Measurements from ENCODE around the gene KASH5. TPM values are rescaled to one million over a fixed set of nuclear protein-coding genes. Genes with fewer than 3 reads are reported as not detected.

The KASH5 gene
- total and polyA plus RNA-seq, 2 donors: not detected

GRCh38 chr19:49427339-49427738, 39.3 kb downstream of the KASH5 start:
- no peak for DNase-seq (ENCODE audit: extremely low spot score)
- H3K4me1 ChIP-seq (ENCODE audit: insufficient read depth): peaks cover 1% of the 10 kb centered on the region
- no peak overlapping the region for H3K4me3 ChIP-seq (ENCODE audit: low read depth, low read length)
- 55% methylated on average over 12 of the region's 12 CpGs for WGBS
- no peak overlapping the region for H3K27ac ChIP-seq (ENCODE audit: low read depth)
- no peaks in the 10 kb centered on the region for H3K36me3 ChIP-seq (ENCODE audit: insufficient read depth)

- H3K36me3 ChIP-seq (ENCODE audit: insufficient read depth): no peaks in the 10 kb centered on the region
- WGBS: 1% methylated on average over 45 of the region's 45 CpGs
- peaks cover 1% of the 10 kb centered on the region for H3K4me1 ChIP-seq (ENCODE audit: insufficient read depth)
- no peak overlapping the region for H3K4me3 ChIP-seq (ENCODE audit: low read depth, low read length)
- no peak overlapping the region for H3K27ac ChIP-seq (ENCODE audit: low read depth)
- no peak for DNase-seq (ENCODE audit: extremely low spot score)
Observed at GRCh38 chr19:49427855-49428546, 40.0 kb downstream of the KASH5 start.

GRCh38 chr19:49428547-49429451, 40.8 kb downstream of the KASH5 start:
- DNase-seq (ENCODE audit: extremely low spot score): no peak
- H3K4me3 ChIP-seq (ENCODE audit: low read depth, low read length): no peak overlapping the region
- H3K4me1 ChIP-seq (ENCODE audit: insufficient read depth): peaks cover 1% of the 10 kb centered on the region
- H3K36me3 ChIP-seq (ENCODE audit: insufficient read depth): no peaks in the 10 kb centered on the region
- H3K27ac ChIP-seq (ENCODE audit: low read depth): no peak overlapping the region
- 9% methylated on average over 29 of the region's 29 CpGs for WGBS

DNA sequence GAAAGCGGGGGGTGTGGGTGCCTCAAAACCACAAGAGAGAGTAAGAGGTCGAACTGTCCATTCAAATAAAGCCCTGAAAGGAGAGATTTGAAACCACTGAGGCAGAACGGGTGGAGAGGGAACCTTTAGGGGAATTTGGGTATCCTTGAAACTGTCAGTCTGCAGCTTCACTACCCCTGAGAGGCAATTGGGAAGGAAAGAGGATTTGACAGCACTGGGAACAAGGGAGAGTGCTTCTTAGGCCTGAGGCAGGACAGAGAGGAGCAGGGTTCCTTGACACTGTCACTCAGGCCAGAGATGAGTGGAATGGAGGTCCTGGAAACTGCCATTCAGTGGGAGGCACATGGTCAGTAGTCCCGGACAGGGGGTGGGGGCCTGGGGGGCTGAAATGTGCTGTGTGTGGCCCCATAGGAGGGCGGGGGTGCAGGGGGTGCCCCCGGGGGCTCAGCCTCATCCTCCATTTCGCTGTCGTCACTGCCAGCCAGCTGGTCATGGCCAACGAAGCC, 42.2 kb downstream of the KASH5 start:
- WGBS: 66% methylated on average over 9 of the region's 9 CpGs
- no peak overlapping the region for H3K4me3 ChIP-seq (ENCODE audit: low read depth, low read length)
- no peaks in the 10 kb centered on the region for H3K36me3 ChIP-seq (ENCODE audit: insufficient read depth)
- peaks cover 1% of the 10 kb centered on the region for H3K4me1 ChIP-seq (ENCODE audit: insufficient read depth)
- DNase-seq (ENCODE audit: extremely low spot score): no peak
- H3K27ac ChIP-seq (ENCODE audit: low read depth): no peak overlapping the region

DNA sequence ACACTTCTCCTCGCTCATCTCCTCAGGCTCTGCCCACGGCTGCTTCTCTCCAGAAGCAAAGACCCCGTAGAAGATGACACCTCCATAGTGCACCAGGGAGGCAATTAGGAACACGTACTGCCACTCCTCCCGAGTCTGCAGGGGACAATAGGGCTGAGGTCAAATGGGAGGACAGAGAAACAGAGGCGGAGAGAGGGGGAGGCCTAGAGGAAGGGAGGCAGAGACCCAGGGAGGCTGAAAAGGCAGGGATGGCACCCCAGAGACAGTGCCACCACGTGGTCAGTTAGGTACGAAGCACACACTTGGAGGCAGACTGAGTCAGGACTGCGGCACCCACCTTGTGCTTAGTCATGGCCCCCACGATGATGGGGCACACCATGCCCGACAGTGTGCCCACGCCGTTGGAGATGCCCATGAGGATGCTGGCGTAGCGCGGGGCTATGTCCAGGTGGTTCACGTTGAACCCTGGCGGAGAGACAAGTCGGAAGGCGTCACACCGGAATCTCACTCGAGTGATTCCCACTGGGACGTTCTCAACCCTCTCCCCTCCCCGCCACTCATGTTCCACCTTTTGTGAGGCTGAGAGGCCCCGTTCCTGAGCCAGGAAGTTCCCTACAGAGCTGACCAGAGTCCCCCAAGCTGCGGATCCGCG, 42.8 kb downstream of the KASH5 start:
- 59% methylated on average over 28 of the region's 28 CpGs for WGBS
- H3K4me3 ChIP-seq (ENCODE audit: low read depth, low read length): no peak overlapping the region
- peaks cover 1% of the 10 kb centered on the region for H3K4me1 ChIP-seq (ENCODE audit: insufficient read depth)
- no peak for DNase-seq (ENCODE audit: extremely low spot score)
- H3K27ac ChIP-seq (ENCODE audit: low read depth): no peak overlapping the region
- no peaks in the 10 kb centered on the region for H3K36me3 ChIP-seq (ENCODE audit: insufficient read depth)

- no peak overlapping the region for H3K27ac ChIP-seq (ENCODE audit: low read depth)
Observed at GRCh38 chr19:49431330-49431749, 43.3 kb downstream of the KASH5 start.

DNA sequence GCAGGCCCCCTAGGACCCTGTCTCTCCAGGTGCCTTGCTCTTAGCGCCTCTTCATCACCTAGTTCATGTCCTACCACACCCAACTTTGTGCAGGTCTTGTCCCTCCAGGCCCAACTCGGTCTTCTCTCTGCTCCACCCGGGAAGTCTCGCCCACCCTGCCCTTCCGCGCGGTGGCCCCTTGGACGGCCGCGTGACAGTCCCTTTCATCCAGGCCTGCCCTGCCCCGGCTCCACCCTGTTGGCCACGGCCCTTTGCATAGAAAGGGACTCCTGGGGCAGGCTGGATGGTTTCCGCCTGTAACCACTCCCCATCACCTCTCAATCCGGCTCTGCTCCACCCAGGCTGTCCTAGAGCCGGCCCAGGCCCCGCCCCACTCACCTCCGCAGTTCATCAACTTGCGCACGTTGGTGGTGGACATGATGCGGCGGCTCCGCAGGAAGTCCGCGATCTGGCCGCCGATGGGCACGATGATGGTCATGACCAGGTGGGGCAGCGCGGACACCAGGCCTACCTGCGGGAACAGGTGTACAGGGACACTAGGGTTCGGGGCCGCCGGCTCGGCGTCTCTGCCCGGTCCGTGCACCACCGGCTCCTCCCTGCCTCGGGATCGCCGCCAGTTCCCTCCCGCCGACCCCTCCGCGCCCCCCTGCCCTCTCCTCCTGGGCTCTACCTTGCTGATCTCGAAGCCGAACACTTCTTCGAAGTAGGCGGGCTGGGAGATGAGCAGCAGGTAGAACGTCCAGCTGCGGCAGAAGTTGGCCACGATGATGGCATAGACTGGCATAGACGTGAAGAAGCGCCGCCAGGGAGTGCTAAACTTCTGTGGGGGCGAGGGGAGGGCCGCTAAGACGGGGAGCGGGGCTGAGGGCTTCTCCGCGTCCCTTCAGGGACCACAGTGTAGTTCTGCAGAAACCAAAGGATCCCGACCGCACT, 44.4 kb downstream of the KASH5 start:
- Histone ChIP-seq H3K4me1 (ENCODE audit: insufficient read depth) (peaks cover 1% of the 10 kb centered on the region), H3K27ac (ENCODE audit: low read depth) (no peak overlapping the region), H3K36me3 (ENCODE audit: insufficient read depth) (no peaks in the 10 kb centered on the region), H3K4me3 (ENCODE audit: low read depth, low read length) (no peak overlapping the region)
- WGBS: 9% methylated on average over 63 of the region's 63 CpGs
- DNase-seq (ENCODE audit: extremely low spot score): no peak

More at GRCh38 chr19:49431330-49431749, 43.3 kb downstream of the KASH5 start:
- Histone ChIP-seq H3K4me1 (ENCODE audit: insufficient read depth) (peaks cover 1% of the 10 kb centered on the region), H3K36me3 (ENCODE audit: insufficient read depth) (no peaks in the 10 kb centered on the region), H3K4me3 (ENCODE audit: low read depth, low read length) (no peak overlapping the region)
- 55% methylated on average over 29 of the region's 29 CpGs for WGBS
- no peak for DNase-seq (ENCODE audit: extremely low spot score)

- H3K27ac ChIP-seq (ENCODE audit: low read depth): no peak overlapping the region
- H3K4me3 ChIP-seq (ENCODE audit: low read depth, low read length): no peak overlapping the region
- 13% methylated on average over 31 of the region's 31 CpGs for WGBS
- H3K4me1 ChIP-seq (ENCODE audit: insufficient read depth): no peaks in the 10 kb centered on the region
- no peaks in the 10 kb centered on the region for H3K36me3 ChIP-seq (ENCODE audit: insufficient read depth)
- no peak for DNase-seq (ENCODE audit: extremely low spot score)
Observed at GRCh38 chr19:49433240-49433901, 45.3 kb downstream of the KASH5 start.

DNA sequence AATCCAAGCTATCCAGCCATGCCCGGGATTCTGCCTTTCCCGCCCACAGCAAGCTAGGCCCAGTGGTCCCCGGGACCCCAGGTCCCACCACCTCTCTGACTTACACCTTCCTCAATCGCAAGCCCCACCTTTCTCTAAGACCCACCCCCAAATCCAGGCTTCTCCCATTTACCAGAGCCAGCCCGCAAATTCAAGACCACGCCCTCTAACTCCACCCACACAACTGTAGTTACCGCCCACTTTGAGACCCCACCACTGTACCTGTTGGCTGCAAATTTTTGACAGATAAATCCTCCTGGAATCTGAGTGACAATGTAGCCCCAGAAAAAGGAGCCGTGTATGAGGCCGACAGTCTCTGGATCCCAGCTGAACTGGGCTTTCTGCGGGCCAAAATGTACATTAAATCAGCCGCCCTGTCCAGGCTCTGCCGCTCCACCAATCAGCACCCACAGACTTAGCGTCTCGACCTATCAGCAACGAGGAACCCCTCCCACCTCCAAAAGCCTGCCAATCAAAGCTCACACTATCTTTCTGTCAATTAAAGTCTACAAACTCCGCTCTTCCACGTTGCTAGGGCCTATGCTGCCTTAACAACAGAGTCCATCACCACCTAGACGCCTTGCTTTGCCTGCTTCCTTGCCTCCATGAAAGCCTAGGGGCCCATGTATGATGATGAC, 47.0 kb downstream of the KASH5 start:
- no peak overlapping the region for H3K4me3 ChIP-seq (ENCODE audit: low read depth, low read length)
- no peaks in the 10 kb centered on the region for H3K36me3 ChIP-seq (ENCODE audit: insufficient read depth)
- 89% methylated on average over 18 of the region's 18 CpGs for WGBS
- H3K4me1 ChIP-seq (ENCODE audit: insufficient read depth): no peaks in the 10 kb centered on the region
- DNase-seq (ENCODE audit: extremely low spot score): no peak
- H3K27ac ChIP-seq (ENCODE audit: low read depth): no peak overlapping the region

GRCh38 chr19:49435670-49436069, 47.6 kb downstream of the KASH5 start:
- WGBS: 83% methylated on average over 10 of the region's 10 CpGs
- no peaks in the 10 kb centered on the region for H3K4me1 ChIP-seq (ENCODE audit: insufficient read depth)
- no peak overlapping the region for H3K4me3 ChIP-seq (ENCODE audit: low read depth, low read length)
- DNase-seq (ENCODE audit: extremely low spot score): no peak
- no peak overlapping the region for H3K27ac ChIP-seq (ENCODE audit: low read depth)
- no peaks in the 10 kb centered on the region for H3K36me3 ChIP-seq (ENCODE audit: insufficient read depth)

DNA sequence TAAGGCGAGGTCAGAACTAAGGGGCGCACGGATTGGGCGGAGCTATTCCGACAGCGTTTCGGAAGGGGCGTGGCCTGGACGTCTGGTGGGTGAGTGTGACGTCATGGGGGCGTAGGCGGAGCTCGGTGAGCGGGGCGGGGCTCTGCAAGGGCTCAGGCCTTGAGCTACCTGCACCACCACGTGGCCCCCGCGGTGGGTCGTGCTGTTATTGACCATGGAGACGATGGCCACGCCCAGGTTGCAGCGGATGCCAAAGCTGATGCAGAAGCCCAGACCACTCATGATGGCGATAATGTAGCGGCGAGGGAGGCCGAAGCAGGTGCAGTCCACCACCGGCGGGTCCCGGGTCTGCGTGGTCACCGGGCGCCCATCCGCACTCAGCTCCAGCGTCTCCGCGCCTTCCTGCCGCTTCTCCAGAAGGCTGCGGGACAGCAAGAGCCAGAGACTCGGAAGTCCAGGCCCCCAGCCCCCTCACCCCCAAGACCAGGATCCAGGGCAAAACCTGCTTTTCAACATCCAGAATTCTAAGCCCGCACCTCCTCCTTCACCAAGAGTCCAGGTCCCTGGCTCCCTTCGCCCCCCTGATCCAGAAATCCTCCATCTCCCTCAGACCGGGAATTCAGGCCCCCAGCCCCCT, 48.5 kb downstream of the KASH5 start:
- Histone ChIP-seq H3K27ac (ENCODE audit: low read depth) (no peak overlapping the region), H3K36me3 (ENCODE audit: insufficient read depth) (no peaks in the 10 kb centered on the region), H3K4me1 (ENCODE audit: insufficient read depth) (no peaks in the 10 kb centered on the region), H3K4me3 (ENCODE audit: low read depth, low read length) (no peak overlapping the region)
- 15% methylated on average over 42 of the region's 42 CpGs for WGBS
- DNase-seq (ENCODE audit: extremely low spot score): no peak

- DNase-seq (ENCODE audit: extremely low spot score): no peak
- Histone ChIP-seq H3K4me1 (ENCODE audit: insufficient read depth) (no peaks in the 10 kb centered on the region), H3K4me3 (ENCODE audit: low read depth, low read length) (no peak overlapping the region), H3K36me3 (ENCODE audit: insufficient read depth) (no peaks in the 10 kb centered on the region), H3K27ac (ENCODE audit: low read depth) (no peak overlapping the region)
- WGBS: 16% methylated on average over 8 of the region's 8 CpGs
Observed at GRCh38 chr19:49437231-49437630, 49.2 kb downstream of the KASH5 start.

Data from urinary bladder (tissue), 4 donors.